Right cardiac atrium (tissue), 5 donors: ENCODE results near the gene RFNG. TPM values are rescaled to one million over a fixed set of nuclear protein-coding genes. Genes with fewer than 3 reads are reported as not detected.

Experiments used
- ATAC-seq, 2 donors: fragments of 200-7000 bp; cut with Tn5 transposase; one replicate each; pipeline versions ENCODE4 v1.8.0 to v1.9.1; 2020; ENCODE audit warnings: moderate library complexity in 2 of 2, mild to moderate bottlenecking in 1 of 2
- DNase-seq, 3 donors: peaks; one replicate each; pipeline ENCODE4 v3.0.0-alpha.2; 2020
- H3K27ac ChIP-seq: one replicate; pipeline ENCODE4 v1.5.1; 2013; ENCODE audit warnings: mild to moderate bottlenecking, low read length, control low read depth, moderate library complexity
- H3K27me3 ChIP-seq: one replicate; pipeline ENCODE4 v1.6.1; 2013; ENCODE audit not compliant: control insufficient read depth, insufficient read depth
- H3K4me1 ChIP-seq: one replicate; pipeline ENCODE4 v1.6.1; 2013; ENCODE audit warnings: low read length; ENCODE audit not compliant: control insufficient read depth, insufficient read depth
- H3K4me3 ChIP-seq: one replicate; pipeline ENCODE4 v1.5.1; 2013; ENCODE audit warnings: low read length, control low read depth
- H3K9me3 ChIP-seq: one replicate; pipeline ENCODE4 v1.6.1; 2013; ENCODE audit warnings: low read length; ENCODE audit not compliant: control insufficient read depth
- WGBS: extraction: QIAGEN DNeasy Blood & Tissue Kit; methylation state at CpG from one replicate; pipeline ENCODE4 v1.1.7; 2013; 5-methylcytosine and 5-hydroxymethylcytosine counted together
- intact Hi-C, 4 donors: fragments of 100-400 bp; cut with DNase I; formaldehyde crosslinking; loops; one replicate each; pipeline versions ENCODE4 v1.11.0 to v1.14.0; 2022 to 2023
- long read RNA-seq, 4 donors: library from polyadenylated mRNA; unstranded; transcript quantifications; one replicate each; pipeline ENCODE4 v2.0.0, GENCODE V29; 2020 to 2021
- polyA plus RNA-seq: library from polyadenylated mRNA; stranded (reverse); fragments of 200-250 nt; gene quantifications from one replicate; pipeline ENCODE4 v1.2.3, GENCODE V29; 2013
- total RNA-seq, 4 donors: library from RNA; stranded (reverse); fragmentation: NEBNext Ultra II Directional; extraction: Animal tissue kit (Norgen Biotek cat#: 25700); gene quantifications; one replicate each; pipeline ENCODE4 v1.2.1, GENCODE V29; 2021
- donor health status: healthy with polysubstance abuse.
- donor health status: DM: no; HTN: yes; CAD: no.
- donor health status: DM: no; HTN: no; CAD: no.
- donor health status: DM: no; HTN: yes; CAD: no; lungs with severe emphysema.
- donor health status: DM: yes; HTN: yes; CAD: no.

RFNG gene, protein sequence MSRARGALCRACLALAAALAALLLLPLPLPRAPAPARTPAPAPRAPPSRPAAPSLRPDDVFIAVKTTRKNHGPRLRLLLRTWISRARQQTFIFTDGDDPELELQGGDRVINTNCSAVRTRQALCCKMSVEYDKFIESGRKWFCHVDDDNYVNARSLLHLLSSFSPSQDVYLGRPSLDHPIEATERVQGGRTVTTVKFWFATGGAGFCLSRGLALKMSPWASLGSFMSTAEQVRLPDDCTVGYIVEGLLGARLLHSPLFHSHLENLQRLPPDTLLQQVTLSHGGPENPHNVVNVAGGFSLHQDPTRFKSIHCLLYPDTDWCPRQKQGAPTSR
- total RNA-seq (10 to 100 TPM; 19.0 to 25.1 (median 20.2) TPM), polyA plus RNA-seq (25.4 TPM)
- long read RNA-seq, donor 1, transcript RFNG-201 (8 exons, 1,828 nt), result major isoform, 34 of 50 reads
- long read RNA-seq, donor 1, partial matches to known transcripts, result 9 of 50 reads
- long read RNA-seq, donor 1, other reads (novel, unspliced or antisense), result 5 of 50 reads
- long read RNA-seq, donor 2, transcript RFNG-207 (6 exons, 2,082 nt), result minor isoform, 6 of 44 reads
- long read RNA-seq, donor 2, transcript RFNG-201 (8 exons, 1,828 nt), result major isoform, 17 of 44 reads
- long read RNA-seq, donor 2, partial matches to known transcripts, result 9 of 44 reads
- long read RNA-seq, donor 2, other reads (novel, unspliced or antisense), result 9 of 44 reads
- long read RNA-seq, donor 3, transcript RFNG-201 (8 exons, 1,828 nt), result major isoform, 5 of 18 reads
- long read RNA-seq, donor 3, partial matches to known transcripts, result 5 of 18 reads
- long read RNA-seq, donor 3, other reads (novel, unspliced or antisense), result 3 of 18 reads
- long read RNA-seq, donor 4, transcript RFNG-201 (8 exons, 1,828 nt), result major isoform, 25 of 49 reads
- long read RNA-seq, donor 4, partial matches to known transcripts, result 6 of 49 reads
- long read RNA-seq, donor 4, other reads (novel, unspliced or antisense), result 8 of 49 reads

DNA sequence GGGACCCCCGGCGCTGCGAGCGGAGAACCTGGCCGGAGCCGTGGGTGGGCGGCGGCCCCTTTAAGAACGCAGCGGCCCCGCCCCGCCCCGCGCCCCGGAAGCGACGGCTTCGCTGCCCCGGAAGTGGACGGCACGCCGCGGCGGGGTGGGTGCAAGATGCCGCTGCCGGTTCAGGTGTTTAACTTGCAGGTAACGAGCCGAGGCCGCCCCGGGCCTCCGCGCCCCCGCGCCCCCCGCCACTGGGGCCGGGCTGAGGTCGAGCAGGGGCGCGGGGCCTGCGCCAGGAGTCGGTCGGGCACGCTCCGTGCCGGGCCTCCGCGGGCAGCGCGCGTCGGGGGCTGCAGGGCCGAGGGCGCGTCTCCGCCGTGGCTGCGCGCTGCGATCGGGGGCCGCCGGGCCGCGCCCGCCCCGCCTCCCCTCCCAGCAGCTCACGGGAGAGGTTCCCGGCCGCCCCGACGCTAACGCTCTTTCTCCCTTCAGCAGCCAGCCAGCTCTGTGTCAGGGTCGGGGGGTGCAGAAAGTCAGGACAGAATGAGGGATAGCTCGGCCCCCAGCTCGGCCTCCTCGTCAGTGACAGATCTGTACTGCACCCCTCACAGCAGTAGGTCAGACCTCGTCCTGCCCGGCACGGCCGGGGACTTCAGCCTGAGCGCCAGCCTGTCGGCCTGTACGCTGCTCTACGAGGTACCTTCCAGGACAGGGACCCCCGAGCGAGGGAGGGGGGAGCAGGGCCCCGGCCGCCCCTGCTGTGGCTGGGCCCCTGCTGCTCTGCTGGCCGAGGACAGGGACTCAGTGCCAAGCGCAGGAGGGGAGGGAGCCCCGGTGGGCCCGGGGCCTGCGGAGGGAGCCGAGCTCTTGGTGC is at the start of gene RFNG, which contains the start of gene GPS1:
RFNG (minus strand) TSS at position 36 of the 862 bp plus-strand sequence. CDS start 45 bp downstream, outside the sequence.
GPS1 (plus strand) TSS at position 123 of the 862 bp plus-strand sequence; CDS start at position 157, 34 bp downstream.
- intact Hi-C loops, result no loop called here

DNA sequence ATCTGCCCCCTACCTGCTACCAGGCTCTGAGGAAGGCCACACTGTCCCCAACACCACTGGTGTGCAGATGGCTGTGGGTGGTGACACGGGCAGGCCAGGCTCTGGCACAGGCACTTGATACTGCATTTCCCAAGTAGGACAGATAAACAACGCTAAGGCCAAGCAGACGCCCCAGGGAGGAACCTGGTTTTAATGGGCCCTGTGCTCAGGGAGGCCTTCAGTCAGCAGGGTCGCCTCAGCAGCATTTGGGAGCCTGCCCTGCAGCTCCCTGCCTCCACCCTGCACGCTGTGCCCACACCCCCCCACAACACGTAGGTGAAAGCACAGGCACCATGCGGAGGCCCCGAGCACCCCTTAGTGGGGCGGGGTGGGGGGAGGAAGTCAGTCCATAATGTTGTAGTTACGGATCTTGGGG is 49.7 kb upstream of the RFNG start:
- H3K27ac ChIP-seq, result no peak overlapping the region
- ATAC-seq (no peak), DNase-seq (peak in 2 of 3 donors; percentile 63 to 65)
- H3K9me3 ChIP-seq, result no peaks in the 10 kb centered on the region
- intact Hi-C loops, result no loop called here
- peaks cover 6% of the 10 kb centered on the region for H3K4me1 ChIP-seq
- H3K27me3 ChIP-seq, result no peaks in the 10 kb centered on the region
- no peak overlapping the region for H3K4me3 ChIP-seq
- 61% methylated on average over 10 of the region's 10 CpGs for WGBS

More for the DNA sequence above, at the start of gene RFNG, which contains the start of gene GPS1:
- Histone ChIP-seq H3K9me3 (no peaks in the 10 kb centered on the region), H3K4me1 (peaks cover 7% of the 10 kb centered on the region), H3K27ac (no peak within 1 kb of the TSS), H3K27me3 (no peaks in the 10 kb centered on the region), H3K4me3 (peak within 1 kb of the TSS; percentile 93)
- peak; percentile 53 to 56 for ATAC-seq
- under 1% methylated on average over 94 of the region's 94 CpGs for WGBS
- DNase-seq, result peak; percentile 76 to 94 (median 91)

DNA sequence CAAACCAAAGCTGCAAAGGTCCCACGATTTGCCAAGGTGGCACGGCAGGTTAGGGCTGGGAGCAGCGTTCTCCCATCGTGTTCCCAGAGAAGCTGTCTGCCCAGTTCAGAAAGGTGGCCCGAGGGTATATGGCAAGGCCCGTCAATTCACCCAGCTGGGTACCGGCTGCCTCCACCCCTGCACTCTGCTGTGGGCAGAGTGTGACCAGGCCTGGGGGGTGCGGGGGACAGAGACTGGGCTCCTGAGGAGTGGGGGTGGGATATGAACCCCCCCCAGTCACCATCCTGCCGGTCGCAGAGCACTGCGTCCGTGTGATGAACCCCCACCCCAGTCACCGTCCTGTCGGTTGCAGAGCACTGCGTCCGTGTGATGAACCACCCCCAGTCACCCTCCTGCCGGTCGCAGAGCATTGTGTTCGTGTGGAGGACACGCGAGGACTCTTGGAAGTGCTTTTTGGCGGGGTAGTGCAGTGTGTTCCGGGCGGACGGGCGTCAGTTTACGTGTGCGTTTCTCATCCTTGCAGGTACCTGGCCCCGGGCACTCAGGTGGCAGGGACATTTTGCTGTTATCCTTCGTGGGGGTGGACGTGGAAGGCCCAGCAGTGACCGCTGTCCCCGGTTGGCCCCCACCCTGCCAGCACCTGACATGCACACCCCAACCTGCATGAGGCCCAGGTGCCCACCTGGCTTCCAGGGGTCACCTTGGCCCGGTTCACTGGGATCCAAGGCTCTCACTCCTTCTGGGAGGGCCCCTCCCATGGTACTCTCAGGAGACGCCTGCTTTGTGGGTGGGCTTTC is 49.1 kb upstream of the RFNG start:
- no peak for ATAC-seq
- 89% methylated on average over 35 of the region's 35 CpGs for WGBS
- no peaks in the 10 kb centered on the region for H3K27me3 ChIP-seq
- no peaks in the 10 kb centered on the region for H3K9me3 ChIP-seq
- H3K27ac ChIP-seq, result no peak overlapping the region
- H3K4me1 ChIP-seq, result peaks cover 6% of the 10 kb centered on the region
- peak in 2 of 3 donors; percentile 54 to 62 for DNase-seq
- H3K4me3 ChIP-seq, result no peak overlapping the region
- intact Hi-C loops, result no loop called here

DNA sequence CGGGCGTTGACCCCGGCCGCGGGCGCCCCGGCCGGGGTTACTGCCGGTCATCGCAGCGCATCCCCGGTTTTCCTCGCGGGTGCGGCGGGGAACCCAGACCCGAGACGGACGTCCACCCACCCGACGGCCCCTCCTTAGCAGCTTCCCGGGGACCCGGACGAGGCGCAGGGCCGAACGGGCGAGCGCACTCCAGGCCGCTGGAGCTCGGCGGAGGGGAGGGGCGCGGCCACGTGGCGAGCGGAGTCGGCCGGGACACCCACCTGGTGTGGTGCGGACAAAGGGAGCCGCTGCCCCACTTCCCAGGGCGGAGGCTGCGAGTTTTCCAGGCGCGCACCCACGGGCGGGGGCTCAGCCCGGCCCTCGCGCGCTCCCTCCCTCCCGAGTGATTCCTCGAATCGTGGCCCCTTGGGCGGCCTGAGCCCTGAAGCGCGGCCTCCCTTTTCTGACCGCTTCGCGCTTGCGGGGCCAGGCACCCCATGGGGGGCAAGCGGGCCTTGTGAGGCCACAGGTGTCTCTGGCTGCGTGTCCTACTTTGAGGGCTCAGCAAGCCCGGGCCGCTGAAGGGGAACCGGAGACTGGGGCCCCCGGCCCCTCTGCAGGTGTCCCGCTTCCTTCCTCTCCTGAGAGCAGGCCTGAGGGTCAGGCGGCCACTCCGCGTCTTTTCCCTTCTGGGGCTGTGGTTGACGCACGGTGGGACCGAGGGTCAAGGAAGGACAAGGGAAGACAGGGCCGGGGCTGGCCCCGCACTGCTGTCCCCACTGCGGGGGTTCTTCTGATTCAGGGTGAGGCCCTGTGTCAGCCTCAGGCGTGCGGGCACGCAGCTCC is 47.5 kb upstream of the RFNG start:
- H3K27ac ChIP-seq, result peak overlapping the region; percentile 81
- H3K9me3 ChIP-seq, result no peaks in the 10 kb centered on the region
- intact Hi-C loops, result no loop called here
- 18% methylated on average over 80 of the region's 80 CpGs for WGBS
- H3K4me3 ChIP-seq, result peak overlapping the region; percentile 39
- ATAC-seq, result peak; percentile 1 to 9
- H3K4me1 ChIP-seq, result peaks cover 6% of the 10 kb centered on the region
- H3K27me3 ChIP-seq, result no peaks in the 10 kb centered on the region
- peak in 2 of 3 donors; percentile 71 to 73 for DNase-seq

DNA sequence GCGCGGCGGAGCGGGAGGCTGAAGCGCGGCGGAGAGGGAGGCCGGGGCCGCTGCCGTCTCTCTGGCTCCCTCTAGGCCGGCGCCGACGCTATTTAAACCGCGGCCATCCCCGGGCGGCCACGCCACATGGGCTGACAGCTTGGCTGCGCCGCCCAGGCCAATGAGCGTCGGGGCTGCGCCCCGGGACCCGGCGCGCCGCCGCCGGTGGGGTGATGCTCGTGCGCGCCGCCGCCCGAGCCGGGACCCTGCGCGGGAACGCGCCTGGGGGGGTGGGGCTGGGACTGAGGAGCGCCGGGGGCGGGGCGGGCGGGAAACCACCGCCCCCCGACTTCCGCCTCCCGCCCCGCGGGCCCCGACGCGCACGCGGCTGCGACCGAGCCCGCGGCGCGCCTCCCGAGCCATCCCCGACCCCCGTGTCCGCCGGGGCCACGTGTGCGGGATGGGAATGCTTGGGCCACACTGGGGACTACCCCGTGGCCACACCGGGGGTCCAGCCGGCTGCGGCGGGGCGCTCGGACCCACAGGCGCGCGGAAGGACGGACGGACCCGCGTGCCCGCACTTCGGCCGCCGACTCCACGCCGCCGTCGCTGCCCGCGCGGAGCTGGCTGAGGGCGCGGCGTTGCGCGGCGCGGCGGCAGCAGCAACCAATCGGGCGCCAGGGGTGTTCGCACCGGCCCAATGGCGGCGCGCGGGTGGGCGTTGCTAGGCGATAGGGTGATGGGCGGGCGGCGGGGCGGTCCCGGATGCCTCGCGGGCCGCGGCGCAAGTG is 46.7 kb upstream of the RFNG start, which contains the start of gene FASN:
FASN (minus strand) TSS at position 68 of the 770 bp plus-strand sequence. CDS start 1,791 bp downstream, outside the sequence.
- peak; percentile 96 to 99 (median 98) for DNase-seq
- intact Hi-C loops, result no loop called here
- ATAC-seq, result peak; percentile 85 to 86
- Histone ChIP-seq H3K4me1 (peaks cover 6% of the 10 kb centered on the region), H3K9me3 (no peaks in the 10 kb centered on the region), H3K27me3 (no peaks in the 10 kb centered on the region), H3K27ac (peak within 1 kb of the TSS; percentile 81), H3K4me3 (peak within 1 kb of the TSS; percentile 81)
- under 1% methylated on average over 124 of the region's 124 CpGs for WGBS

DNA sequence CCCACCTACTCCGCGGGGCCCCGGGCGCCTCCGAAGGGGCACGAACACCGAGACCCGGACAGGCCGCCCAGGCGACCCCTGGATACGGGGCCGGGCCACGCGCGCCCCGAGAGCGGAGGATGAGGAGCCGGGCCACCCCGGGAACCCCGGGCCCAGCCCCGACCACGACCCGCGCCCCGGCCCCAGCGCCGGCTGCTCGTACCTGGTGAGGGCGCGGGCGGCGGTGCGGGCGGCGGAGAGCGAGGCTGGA is 46.2 kb upstream of the RFNG start:
- WGBS, result under 1% methylated on average over 36 of the region's 36 CpGs
- peak overlapping the region; percentile 81 for H3K4me3 ChIP-seq
- DNase-seq, result no peak
- H3K27ac ChIP-seq, result peak overlapping the region; percentile 81
- H3K27me3 ChIP-seq, result no peaks in the 10 kb centered on the region
- intact Hi-C loops, result no loop called here
- H3K4me1 ChIP-seq, result peaks cover 6% of the 10 kb centered on the region
- no peak for ATAC-seq
- no peaks in the 10 kb centered on the region for H3K9me3 ChIP-seq

DNA sequence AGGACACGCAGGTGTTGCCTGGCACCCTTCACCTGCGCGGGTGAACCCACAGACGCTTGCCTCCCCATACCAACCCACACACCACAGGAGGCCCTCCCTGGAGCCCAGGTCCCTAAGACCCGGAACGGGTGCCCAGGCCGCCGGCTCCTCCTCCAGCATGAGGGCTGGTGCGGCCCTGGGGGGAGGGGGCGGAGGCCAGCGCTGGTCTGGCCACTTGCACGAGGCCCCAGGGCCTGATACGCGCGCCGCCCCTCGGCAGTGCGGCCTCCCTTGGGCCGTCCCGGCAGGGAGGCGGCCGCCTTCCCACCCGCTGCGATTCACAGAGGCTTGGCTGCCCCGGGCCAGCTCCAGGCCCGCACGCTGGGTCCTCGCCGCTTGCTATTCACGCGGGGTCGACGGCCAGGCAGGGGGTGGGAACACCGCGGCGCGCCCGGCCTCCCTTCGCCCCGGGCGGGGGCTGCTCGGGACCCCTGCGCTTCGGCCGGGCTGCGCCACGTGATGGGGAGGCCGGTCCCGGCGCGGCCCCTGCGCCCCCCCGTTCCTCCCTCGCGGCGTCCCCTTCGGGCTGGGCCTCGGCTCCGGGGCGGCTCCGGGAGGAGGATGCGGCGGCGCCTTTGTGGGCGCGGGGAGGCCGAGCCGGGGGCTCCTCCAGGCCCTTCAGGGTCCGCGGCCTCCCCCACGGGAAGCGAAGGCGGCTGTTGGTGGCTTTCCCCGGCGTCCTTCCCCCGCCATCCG is 45.7 kb upstream of the RFNG start:
- Histone ChIP-seq H3K9me3 (no peaks in the 10 kb centered on the region), H3K27me3 (no peaks in the 10 kb centered on the region), H3K27ac (peak overlapping the region; percentile 81), H3K4me3 (peak overlapping the region; percentile 81), H3K4me1 (peaks cover 6% of the 10 kb centered on the region)
- intact Hi-C loops, result no loop called here
- WGBS, result under 1% methylated on average over 77 of the region's 77 CpGs
- DNase-seq, result peak; percentile 61 to 84 (median 81)
- ATAC-seq, result peak in 1 of 2 donors; percentile 1

DNA sequence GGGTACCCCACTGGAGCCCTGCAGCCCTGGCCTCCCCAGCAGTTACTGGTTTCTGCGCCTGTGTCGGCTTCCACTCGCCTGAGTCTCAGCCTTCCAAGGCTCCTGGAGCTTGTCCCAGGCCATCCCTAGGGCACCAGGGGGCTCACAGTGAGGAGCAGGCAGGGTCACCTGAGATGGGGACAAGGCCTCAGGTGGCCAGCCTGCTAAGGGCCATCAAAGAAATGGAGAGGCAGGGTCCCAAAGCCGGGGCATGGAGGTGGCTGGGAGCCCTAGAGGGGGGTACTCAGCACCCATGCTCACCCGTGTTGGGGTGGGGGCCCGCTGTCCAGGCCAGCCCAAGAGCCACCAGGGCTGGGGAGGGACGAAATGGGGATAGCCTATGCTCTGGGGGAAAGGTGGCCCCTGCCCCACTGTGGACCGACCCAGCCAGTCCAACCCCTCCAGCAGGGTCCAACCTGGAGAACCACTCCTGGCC is 45.1 kb upstream of the RFNG start:
- DNase-seq, result peak; percentile 22 to 70 (median 47)

More for the DNA sequence above, 45.1 kb upstream of the RFNG start:
- H3K27me3 ChIP-seq, result no peaks in the 10 kb centered on the region
- H3K4me1 ChIP-seq, result peaks cover 6% of the 10 kb centered on the region
- WGBS, result 64% methylated on average over 8 of the region's 8 CpGs
- H3K27ac ChIP-seq, result no peak overlapping the region
- H3K4me3 ChIP-seq, result peak overlapping the region; percentile 81
- intact Hi-C loops, result no loop called here
- ATAC-seq, result no peak
- H3K9me3 ChIP-seq, result no peaks in the 10 kb centered on the region
